Airway epithelial cell (primary cell): Measurements from ENCODE around the gene OR51A4. TPM values are rescaled to one million over a fixed set of nuclear protein-coding genes. Genes with fewer than 3 reads are reported as not detected.

Source experiments
- total RNA-seq: library from RNA; depleted of rRNA; stranded (reverse); fragments of >200 nt; gene quantifications from 2 replicates; pipeline ENCODE4 v1.2.3, GENCODE V29; 2015

OR51A4 gene
- total RNA-seq, result not detected in 2 replicates

GRCh38 chr11:4947505-4947904, at the start of gene OR51A4:
Gene OR51A4, minus strand, starts transcription at chr11:4947605. Its CDS starts 505 bp downstream, at chr11:4947100.

DNA sequence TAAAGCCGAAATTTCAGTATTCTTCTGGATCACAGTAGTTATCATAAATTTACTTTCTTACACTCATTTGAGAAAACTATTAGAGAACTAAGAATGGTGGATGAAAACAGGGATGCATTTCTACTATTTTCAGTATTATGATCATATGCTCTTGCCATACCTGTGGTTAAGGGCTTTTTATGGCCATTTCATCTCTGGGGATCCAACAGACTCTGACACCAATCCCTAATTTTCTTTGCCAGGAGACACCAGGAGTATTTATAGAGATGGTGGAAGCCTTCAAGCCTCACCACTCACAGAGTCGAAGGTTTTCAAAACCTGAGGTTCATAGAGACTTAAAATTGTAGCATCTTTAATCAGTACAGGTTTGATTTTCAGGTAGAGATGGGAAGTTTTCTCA, 47.1 kb upstream of the OR51A4 start, which contains the start of gene OR51L1:
TSS of gene OR51L1 (plus strand) at position 301 of the 400 bp plus-strand sequence. CDS start 4,132 bp downstream, outside the sequence.

DNA sequence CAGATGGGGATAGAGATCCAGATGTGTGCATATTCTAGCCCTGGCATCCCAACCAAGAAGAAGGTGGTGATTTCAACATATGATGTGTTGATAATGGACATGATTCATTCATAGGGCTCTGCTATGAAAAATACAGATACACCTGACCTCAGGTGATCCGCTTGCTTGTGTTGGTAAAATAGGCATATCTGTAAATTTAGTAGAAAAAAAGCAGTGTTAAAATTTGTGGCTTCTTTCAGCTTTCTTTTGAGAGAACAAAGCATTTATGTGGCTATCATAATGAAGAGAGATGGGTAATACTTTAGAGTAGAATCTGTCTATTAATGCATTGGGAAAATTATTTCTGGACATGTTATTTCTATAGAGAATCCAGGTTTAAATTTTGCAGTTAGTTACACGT, 8.2 kb upstream of the OR51A4 start, which contains the start of gene OR51A2:
TSS of gene OR51A2 (minus strand) at position 101 of the 400 bp plus-strand sequence. CDS start at position 101, 0 bp downstream.

DNA sequence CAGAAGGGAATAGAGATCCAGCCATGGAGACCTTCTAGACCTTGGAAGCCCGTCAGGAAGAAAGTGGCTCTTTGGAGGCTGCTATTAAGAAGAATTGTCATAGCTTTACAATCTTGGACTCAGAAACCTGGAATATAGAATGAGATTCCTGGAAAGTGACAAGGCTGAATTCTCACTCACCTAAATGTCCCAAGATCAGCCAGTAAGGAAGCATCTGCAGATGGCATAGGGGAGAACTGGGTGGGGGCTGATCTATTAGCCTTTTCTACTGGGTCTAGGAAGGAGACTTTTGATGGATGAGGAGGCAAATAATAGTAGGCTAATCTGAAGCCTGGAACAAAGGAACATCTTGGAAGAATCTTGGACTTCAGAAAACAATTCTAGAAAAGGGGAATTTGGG, 23.2 kb downstream of the OR51A4 start, which contains the start of gene OR51G1:
TSS of gene OR51G1 (minus strand) at position 101 of the 400 bp plus-strand sequence. CDS start at position 101, 0 bp downstream.

DNA sequence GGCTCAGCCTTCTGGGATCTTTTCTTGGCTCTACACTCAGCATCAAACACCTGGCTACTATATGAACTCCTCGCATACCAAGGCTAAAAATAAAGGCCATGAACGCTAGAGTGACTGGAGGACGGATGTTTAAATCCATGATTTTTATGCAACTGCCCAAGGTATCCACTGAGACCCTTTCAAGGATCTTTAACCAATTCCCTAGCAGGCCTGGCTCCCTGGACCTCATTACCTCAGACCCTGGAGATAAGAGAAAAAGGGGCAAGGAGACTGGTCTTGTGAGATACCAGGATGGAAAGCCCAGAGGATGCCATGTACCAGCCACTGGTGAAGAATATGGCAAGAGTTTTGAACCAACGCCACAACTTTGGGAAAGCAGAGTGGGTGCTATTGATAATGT, 28.2 kb downstream of the OR51A4 start, which contains the start of gene OR51G2:
TSS of gene OR51G2 (minus strand) at position 101 of the 400 bp plus-strand sequence. CDS start 3,687 bp downstream, outside the sequence.

DNA sequence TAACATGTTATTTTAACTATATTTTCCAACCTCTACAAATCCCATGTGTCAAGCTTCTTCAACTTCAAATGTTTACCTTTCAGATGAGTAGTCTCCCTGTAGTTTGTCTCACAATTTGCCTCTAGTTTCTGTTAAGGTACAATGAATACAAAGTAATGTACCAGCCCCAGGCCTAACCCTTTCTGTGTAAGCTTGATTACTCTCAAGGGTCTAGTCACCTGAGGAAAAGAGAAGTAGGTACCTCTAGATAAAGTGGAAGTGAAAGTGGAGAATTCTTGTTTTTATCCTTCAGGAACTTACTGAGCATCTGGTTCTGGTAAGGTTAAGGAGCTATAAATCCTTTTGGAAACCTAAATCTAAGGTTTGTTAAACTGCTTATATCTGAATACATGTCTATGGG, 43.9 kb downstream of the OR51A4 start, which contains the start of gene OR51A7:
TSS of gene OR51A7 (plus strand) at position 300 of the 400 bp plus-strand sequence. CDS start 3,587 bp downstream, outside the sequence.

Other genes with a start within 250 kb of the OR51A4 start
- gene OR51E2, start 249.8 kb downstream of the OR51A4 start, total RNA-seq, result not detected in 2 replicates
- gene MMP26, start 242.8 kb downstream of the OR51A4 start, total RNA-seq, result not detected in 2 replicates
- gene OR51F1, start 177.7 kb downstream of the OR51A4 start, total RNA-seq, result not detected in 2 replicates
- not detected in 2 replicates for gene OR52R1, start 143.2 kb downstream of the OR51A4 start, total RNA-seq
- not detected in 2 replicates for gene OR51F2, start 126.3 kb downstream of the OR51A4 start, total RNA-seq
- not detected in 2 replicates for gene OR51S1, start 98.4 kb downstream of the OR51A4 start, total RNA-seq
- gene OR51T1, start 65.7 kb downstream of the OR51A4 start, total RNA-seq, result not detected in 2 replicates
- gene OR51A7, start 43.8 kb downstream of the OR51A4 start, total RNA-seq, result not detected in 2 replicates
- not detected in 2 replicates for gene OR51G2, start 28.3 kb downstream of the OR51A4 start, total RNA-seq
- gene OR51G1, start 23.3 kb downstream of the OR51A4 start, total RNA-seq, result not detected in 2 replicates
- not detected in 2 replicates for gene OR51A2, start 8.1 kb upstream of the OR51A4 start, total RNA-seq
- gene OR51L1, start 47.2 kb upstream of the OR51A4 start, total RNA-seq, result not detected in 2 replicates
- not detected in 2 replicates for gene OR52J3, start 98.9 kb upstream of the OR51A4 start, total RNA-seq
- not detected in 2 replicates for gene OR52E2, start 112.0 kb upstream of the OR51A4 start, total RNA-seq
- not detected in 2 replicates for gene OR52E1, start 122.0 kb upstream of the OR51A4 start, total RNA-seq
- not detected in 2 replicates for gene OR52A5, start 190.8 kb upstream of the OR51A4 start, total RNA-seq
- not detected in 2 replicates for gene OR52A1, start 207.2 kb upstream of the OR51A4 start, total RNA-seq